GM12872 (cell line): ENCODE measurements around the gene TLE6.

Experiments
- TF ChIP-seq, protein P1 (sequence below): IDR thresholded peaks from 3 replicates; pipeline ENCODE4 v1.5.1; 2011; ENCODE audit warnings: low read depth, mild to moderate bottlenecking, low read length, moderate library complexity; ENCODE audit not compliant: insufficient read depth

The TLE6 gene

DNA sequence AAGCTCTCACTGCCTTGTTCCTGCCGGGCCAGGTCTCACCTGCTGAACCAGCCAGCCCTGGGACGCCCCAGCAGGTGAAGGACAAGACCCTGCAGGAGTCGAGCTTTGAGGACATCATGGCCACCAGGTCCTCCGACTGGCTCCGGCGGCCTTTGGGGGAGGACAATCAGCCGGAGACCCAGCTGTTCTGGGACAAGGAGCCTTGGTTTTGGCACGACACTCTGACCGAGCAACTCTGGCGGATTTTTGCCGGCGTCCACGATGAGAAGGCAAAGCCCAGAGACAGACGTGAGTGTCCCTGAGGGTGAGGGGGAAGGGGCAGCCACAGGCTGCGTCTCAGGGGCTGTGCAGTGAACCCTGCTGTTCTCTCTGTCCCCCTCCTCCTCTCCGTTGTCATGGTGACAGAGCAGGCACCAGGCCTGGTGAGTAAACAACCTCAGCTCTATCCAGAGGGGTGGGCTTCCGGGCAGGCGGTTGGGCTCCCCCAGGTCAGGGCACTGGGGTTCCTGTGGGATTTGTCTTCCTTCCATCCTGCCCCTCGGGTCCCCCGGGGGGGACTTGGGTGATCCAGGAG lies 9.7 kb downstream of the TLE6 start:
- TF ChIP-seq, protein P1, sequence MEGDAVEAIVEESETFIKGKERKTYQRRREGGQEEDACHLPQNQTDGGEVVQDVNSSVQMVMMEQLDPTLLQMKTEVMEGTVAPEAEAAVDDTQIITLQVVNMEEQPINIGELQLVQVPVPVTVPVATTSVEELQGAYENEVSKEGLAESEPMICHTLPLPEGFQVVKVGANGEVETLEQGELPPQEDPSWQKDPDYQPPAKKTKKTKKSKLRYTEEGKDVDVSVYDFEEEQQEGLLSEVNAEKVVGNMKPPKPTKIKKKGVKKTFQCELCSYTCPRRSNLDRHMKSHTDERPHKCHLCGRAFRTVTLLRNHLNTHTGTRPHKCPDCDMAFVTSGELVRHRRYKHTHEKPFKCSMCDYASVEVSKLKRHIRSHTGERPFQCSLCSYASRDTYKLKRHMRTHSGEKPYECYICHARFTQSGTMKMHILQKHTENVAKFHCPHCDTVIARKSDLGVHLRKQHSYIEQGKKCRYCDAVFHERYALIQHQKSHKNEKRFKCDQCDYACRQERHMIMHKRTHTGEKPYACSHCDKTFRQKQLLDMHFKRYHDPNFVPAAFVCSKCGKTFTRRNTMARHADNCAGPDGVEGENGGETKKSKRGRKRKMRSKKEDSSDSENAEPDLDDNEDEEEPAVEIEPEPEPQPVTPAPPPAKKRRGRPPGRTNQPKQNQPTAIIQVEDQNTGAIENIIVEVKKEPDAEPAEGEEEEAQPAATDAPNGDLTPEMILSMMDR = no peak

DNA sequence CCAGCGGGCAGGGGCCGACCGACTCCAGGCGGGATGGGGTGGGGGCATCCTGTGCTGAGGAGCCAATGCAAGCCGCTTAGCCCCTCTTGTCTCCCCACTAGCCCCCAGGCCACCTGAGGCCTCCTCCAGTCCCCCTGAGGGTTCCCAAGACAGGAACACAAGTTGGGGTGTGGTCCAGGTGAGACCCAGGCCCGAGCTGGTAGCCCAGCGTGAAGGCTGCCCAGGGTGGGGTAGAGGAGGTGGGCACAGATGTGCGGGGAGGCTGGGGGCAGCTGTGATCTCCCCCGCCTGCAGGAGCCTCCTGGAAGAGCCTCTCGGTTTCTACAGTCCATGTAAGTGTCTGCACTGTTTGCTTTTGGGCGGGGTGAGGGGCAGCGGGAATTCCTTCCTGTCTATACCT lies 10.4 kb downstream of the TLE6 start:
- TF ChIP-seq, protein P1 = no peak

DNA sequence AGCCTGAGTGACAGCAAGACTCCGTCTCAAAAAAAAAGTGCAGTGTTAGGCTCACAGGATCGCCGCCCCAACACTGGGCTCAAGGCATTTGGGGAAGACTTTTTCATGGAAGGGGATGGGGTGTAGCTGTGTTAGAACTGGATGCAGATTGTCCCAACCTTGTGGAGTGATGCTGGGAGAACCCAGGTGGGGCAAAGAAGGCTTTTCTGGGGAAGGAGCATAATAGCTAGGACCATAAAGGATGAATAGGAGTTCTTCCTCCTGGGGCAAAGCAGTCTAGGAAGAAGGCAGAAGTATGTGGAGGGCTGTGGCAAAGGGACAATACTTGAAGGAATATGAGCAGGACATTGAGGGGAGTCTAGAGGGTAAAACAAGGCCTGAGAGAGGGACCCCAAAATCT lies 11.2 kb downstream of the TLE6 start:
- TF ChIP-seq, protein P1 = no peak

DNA sequence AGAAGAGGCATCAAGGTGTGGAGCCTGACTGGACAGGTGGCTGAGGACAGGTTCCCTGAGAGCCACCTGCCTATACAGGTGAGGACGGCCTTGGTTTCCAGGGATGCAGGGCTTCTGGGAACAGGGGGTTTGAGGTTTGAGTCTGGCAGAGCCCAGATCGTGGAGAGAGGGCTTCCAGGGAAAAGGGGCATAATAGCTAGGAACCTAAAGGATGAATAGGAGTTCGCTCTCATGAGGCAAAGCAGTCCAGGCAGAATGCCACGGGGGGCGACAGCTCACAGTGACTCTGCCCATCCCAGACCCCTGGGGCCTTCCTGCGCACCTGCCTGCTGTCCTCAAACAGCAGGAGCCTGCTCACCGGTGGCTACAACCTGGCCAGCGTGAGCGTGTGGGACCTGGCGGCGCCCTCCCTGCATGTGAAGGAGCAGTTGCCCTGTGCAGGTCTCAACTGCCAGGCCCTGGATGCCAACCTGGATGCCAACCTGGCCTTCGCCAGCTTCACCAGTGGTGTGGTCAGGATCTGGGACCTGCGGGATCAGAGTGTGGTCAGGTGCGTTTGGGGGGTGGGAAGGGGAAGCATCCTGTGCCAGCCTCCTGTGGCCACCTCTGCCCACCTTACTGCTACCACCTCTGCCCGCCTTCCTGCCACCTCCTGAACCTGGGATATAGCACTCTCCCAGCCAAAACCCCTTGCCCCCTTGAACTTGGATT lies 12.0 kb downstream of the TLE6 start:
- TF ChIP-seq, protein P1 = no peak

- TF ChIP-seq, protein P1 = no peak
Observed at GRCh38 chr19:2992958-2993357, 15.6 kb downstream of the TLE6 start.

DNA sequence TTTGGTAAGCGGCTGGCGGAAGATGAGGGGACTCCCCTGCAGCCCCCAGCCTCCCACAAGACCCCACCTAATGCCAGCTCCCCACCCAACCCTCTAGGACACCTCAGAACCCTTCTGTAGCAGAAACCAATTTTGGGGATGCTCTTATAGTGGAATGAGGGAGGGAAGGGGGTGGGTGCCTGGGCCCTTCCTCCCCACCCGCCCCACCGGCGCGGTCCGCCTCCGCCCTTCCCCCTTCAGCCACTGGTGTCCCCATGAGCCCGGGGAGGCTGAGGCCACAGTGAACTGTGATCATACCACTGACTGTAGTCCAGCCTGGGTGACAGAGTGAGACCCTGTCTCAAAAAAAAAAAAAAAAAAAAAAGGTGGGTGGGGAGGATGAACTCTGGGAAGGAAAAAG lies 16.2 kb downstream of the TLE6 start:
- TF ChIP-seq, protein P1 = no peak

GRCh38 chr19:2994588-2995131 lies 17.3 kb downstream of the TLE6 start:
- TF ChIP-seq, protein P1 = no peak
